ENCODE measurements around the gene MATN4. TPM values are rescaled to one million over a fixed set of nuclear protein-coding genes. Genes with fewer than 3 reads are reported as not detected.

The MATN4 gene
- total and polyA plus RNA-seq, 12 donors, result 0.06 to 0.37 (median 0.16) TPM; not detected in 8

DNA sequence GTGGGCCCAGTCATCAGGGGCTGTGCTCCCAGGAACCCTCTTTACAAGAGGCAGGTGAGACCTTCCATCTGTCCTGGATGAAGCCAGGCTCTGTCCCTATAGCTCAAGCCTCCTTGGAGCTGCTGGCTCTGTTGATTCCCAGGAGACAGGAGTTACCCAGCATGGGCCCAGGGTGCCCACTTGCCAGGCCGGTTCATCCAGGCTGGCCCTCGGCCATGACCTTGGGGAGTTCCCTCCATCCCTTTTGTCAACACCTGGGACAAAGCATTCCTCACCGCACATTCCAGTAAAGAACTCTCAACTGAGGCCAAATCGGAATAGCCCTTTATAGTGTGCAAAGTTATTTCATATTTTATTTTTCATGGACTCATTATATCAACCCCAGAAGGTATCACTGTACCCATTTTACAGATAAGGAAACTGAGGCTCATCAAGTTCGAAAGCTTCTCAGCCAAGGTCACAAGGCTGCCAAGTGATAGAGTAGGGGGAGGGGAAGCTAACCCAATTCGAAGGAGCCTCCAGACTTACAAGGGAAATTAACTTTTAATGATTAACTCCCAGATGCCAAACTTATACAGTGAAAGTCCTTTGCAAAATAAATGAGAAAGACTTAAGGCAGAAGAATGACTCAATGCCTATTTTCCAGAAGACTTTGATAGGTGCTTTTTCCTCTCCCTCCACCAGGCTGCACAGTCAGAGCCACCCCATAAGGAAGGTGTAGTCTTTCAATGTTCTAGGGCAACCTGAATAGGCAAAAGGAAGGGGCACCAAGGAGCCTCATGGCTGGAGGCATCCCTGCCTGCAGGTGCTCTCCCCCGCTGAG is 21.6 kb upstream of the MATN4 start:
- no peaks in the 10 kb centered on the region for H3K4me1 ChIP-seq (replicated peaks in 1 of 2)
- intact Hi-C loops (cut with DNase I), result loop anchor here in 1 of 2 donors (5.0 kb wide), 1 partner anchor 43 kb away; no protein-coding TSS in a partner anchor
- H3K27me3 ChIP-seq, result no peaks in the 10 kb centered on the region
- no peak overlapping the region for H3K4me3 ChIP-seq
- H3K9me3 ChIP-seq (replicated peaks in 1 of 3), result no peaks in the 10 kb centered on the region
- 70 to 86% (median 71%) methylated on average over 5 to 7 of the region's 7 CpGs for WGBS, 4 donors
- peaks cover 0 to 66% of the 10 kb centered on the region in 2 donors for H3K36me3 ChIP-seq (replicated peaks in 1 of 2)
- no peak for TF ChIP-seq POLR2A (IDR thresholded peaks at IDR 0.05)
- TF ChIP-seq, protein P1, sequence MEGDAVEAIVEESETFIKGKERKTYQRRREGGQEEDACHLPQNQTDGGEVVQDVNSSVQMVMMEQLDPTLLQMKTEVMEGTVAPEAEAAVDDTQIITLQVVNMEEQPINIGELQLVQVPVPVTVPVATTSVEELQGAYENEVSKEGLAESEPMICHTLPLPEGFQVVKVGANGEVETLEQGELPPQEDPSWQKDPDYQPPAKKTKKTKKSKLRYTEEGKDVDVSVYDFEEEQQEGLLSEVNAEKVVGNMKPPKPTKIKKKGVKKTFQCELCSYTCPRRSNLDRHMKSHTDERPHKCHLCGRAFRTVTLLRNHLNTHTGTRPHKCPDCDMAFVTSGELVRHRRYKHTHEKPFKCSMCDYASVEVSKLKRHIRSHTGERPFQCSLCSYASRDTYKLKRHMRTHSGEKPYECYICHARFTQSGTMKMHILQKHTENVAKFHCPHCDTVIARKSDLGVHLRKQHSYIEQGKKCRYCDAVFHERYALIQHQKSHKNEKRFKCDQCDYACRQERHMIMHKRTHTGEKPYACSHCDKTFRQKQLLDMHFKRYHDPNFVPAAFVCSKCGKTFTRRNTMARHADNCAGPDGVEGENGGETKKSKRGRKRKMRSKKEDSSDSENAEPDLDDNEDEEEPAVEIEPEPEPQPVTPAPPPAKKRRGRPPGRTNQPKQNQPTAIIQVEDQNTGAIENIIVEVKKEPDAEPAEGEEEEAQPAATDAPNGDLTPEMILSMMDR (IDR thresholded peaks at IDR 0.05), result no peak
- no peak for DNase-seq
- no peak overlapping the region for H3K27ac ChIP-seq

DNA sequence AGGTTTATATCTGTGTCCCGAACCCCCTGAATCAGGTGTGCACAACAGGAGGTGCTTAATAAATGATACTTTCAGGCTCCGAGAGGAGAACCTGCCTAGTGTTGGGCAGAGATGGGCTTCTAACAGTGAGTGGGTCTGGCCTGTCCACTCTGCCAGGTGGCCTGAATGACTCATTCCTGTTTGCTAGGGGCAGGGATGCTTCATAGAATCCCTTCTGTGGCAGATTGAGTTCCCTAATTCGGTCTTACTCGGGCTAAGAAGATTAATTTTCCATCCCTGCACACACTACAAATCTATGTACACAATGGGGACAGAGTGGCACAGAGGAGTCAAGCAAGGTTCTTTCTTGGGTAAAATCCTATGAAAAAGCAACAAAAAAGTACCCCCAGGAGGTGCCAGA is 20.4 kb upstream of the MATN4 start:
- no peak for TF ChIP-seq POLR2A (IDR thresholded peaks at IDR 0.05)
- TF ChIP-seq, protein P1 (IDR thresholded peaks at IDR 0.05), result no peak
- Histone ChIP-seq H3K36me3 (replicated peaks in 1 of 2) (peaks cover 0 to 65% of the 10 kb centered on the region in 2 donors), H3K9me3 (replicated peaks in 1 of 3) (no peaks in the 10 kb centered on the region), H3K4me3 (no peak overlapping the region), H3K4me1 (replicated peaks in 1 of 2) (no peaks in the 10 kb centered on the region), H3K27me3 (no peaks in the 10 kb centered on the region), H3K27ac (peak overlapping the region in 1 of 5 donors; percentile 3)
- intact Hi-C loops (cut with DNase I), result loop anchor here in 1 of 2 donors (5.0 kb wide), 1 partner anchor 44 kb away; no protein-coding TSS in a partner anchor
- 75 to 94% (median 85%) methylated on average over 4 of the region's 4 CpGs for WGBS, 4 donors
- no peak for DNase-seq

DNA sequence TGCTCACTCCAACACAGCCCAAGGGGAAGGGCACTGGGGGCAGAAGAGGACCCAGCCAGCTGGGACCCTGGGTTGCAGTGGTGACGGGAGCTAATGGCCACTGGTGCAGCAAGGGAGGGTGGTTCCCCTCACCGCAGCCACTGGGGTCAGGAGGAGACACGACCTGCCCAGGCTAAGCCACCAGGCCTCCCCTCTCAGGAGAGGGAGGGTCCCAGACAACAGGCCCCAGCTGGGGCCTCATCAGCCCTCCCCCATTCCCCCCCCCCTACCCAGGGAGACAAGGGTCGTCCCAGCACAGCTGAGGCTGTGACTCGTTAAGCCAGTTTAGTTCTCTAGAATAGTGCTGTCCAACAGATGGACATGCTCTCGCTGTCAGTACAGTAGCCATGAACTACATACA is 17.3 kb upstream of the MATN4 start:
- DNase-seq, result no peak
- Histone ChIP-seq H3K27me3 (no peaks in the 10 kb centered on the region), H3K9me3 (replicated peaks in 1 of 3) (no peaks in the 10 kb centered on the region), H3K27ac (no peak overlapping the region), H3K4me1 (replicated peaks in 1 of 2) (no peaks in the 10 kb centered on the region), H3K4me3 (no peak overlapping the region), H3K36me3 (replicated peaks in 1 of 2) (peaks cover 0 to 41% of the 10 kb centered on the region in 2 donors)
- intact Hi-C loops (cut with DNase I), result loop anchor here in 1 of 2 donors (5.0 kb wide), 1 partner anchor 47 kb away; no protein-coding TSS in a partner anchor
- WGBS, 4 donors, result 73 to 92% (median 76%) methylated on average over 3 to 6 of the region's 6 CpGs
- TF ChIP-seq, protein P1 (IDR thresholded peaks at IDR 0.05), result no peak
- no peak for TF ChIP-seq POLR2A (IDR thresholded peaks at IDR 0.05)

DNA sequence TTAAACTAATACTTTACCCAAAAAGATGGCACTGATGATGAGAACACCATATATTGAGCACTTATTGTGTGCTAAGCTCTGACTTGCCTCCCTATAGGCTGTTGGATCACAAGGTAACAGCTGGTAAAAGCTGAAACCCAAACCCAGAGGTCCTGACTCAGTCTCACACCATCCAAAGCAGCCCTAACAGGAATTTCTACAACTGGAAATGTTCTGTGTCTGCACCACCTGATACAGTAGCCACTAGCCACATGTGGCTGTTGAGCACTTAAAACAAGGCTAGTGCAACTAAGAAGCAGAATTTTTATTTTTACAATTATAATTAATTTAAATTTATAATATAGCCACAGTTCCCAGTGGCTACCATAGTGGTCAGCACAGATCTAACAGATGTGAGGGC is 15.6 kb upstream of the MATN4 start:
- DNase-seq, result no peak
- intact Hi-C loops (cut with DNase I), result no loop called here
- H3K36me3 ChIP-seq (replicated peaks in 1 of 2), result peaks cover 0 to 25% of the 10 kb centered on the region in 2 donors
- H3K4me1 ChIP-seq (replicated peaks in 1 of 2), result no peaks in the 10 kb centered on the region
- H3K27ac ChIP-seq, result no peak overlapping the region
- no peaks in the 10 kb centered on the region for H3K27me3 ChIP-seq
- TF ChIP-seq POLR2A (IDR thresholded peaks at IDR 0.05), result no peak
- TF ChIP-seq, protein P1 (IDR thresholded peaks at IDR 0.05), result no peak
- no peak overlapping the region for H3K4me3 ChIP-seq
- no peaks in the 10 kb centered on the region for H3K9me3 ChIP-seq (replicated peaks in 1 of 3)

Data from adrenal gland (tissue), 12 donors.